Dermis blood vessel endothelial cell (primary cell): ENCODE results near the gene MMP7. TPM values are rescaled to one million over a fixed set of nuclear protein-coding genes. Genes with fewer than 3 reads are reported as not detected.

Source experiments
- DNase-seq: peaks from one replicate; pipeline ENCODE4 v3.0.0; 2010
- total RNA-seq: library from RNA; depleted of rRNA; stranded (reverse); fragments of >200 nt; gene quantifications from 2 replicates; pipeline ENCODE4 v1.2.3, GENCODE V29; 2014

The MMP7 gene
- total RNA-seq, 1 donor from 2014 or later: 9.2 TPM

DNA sequence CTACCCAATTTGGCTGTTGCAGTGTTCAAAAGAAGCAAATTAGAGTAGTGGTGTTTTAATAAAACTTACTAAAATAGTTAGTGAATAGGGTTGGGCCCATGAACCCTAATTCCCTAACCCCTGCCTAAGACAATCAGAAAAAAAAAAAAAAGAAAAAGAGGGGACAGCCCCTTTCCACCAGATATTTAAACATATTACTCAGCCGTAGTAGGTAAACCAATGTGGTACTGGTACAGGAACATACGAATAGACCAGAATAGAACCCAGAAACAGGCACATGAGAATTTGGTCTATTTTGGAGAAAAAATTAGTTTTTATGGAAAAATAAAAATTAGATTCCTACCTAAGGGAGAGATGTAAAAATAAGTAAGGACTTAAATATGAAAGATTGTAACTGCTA, 38.6 kb downstream of the MMP7 start:
- no peak for DNase-seq

GRCh38 chr11:102489186-102490145, 41.1 kb downstream of the MMP7 start:
- no peak for DNase-seq

DNA sequence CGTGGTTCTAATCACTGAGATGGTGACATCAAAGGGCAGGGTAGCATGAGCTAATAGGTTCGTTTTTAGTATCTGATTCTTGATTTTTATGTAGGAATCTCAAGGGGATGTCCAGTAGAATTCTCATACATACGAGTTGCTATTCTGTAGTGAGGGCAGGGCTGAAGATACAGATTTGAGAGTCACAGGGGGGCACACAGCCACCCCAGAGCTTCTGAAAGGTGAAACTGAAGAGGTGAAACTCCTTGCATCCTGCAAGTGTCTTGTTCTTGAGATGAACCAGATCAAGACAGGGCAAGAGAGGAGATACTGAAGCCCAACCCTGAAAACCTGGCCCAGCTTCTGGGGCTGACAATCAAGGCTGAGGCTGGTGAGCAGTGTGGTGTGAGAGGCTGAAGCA, 42.3 kb downstream of the MMP7 start:
- DNase-seq: no peak

GRCh38 chr11:102487214-102487613, 43.3 kb downstream of the MMP7 start:
- DNase-seq: no peak

DNA sequence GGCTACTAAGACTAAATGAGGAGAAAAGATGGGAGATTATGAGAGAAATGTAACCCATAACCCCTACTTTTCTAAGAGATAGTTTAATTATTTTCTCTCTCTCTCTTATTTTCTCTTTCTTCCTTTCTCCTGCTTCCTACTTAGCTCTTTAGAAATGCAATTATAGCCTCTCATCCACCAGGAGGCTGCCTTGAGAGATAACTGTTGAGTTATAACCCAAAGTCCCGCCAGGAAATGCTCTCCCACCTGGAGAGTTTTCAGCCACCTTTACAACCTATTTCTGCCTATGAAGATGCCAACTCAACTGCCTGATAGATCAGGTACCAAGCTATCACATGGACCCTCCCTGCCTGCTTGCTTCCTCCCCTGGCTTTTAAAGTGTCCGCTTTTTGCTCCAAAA, 44.0 kb downstream of the MMP7 start:
- no peak for DNase-seq

- no peak for DNase-seq
Measured at GRCh38 chr11:102485095-102485722, 45.3 kb downstream of the MMP7 start.

DNA sequence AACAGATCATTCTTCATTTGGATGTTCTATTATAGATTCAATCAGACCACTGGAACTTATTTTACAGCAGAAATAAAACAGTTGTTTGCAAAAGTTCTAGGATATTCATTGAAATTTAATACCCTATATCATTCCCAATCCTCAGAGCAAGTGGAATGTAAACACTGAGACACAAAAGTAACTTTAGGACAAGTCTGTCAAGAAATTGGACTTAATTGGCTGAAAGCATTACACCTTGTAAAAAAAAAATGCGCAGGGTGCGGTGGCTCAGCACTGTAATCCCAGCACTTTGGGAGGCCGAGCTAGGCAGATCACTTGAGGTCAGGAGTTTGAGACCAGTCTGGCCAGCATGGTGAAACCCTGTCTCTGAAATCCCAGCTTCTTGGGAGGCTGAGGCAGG, 48.1 kb downstream of the MMP7 start:
- no peak for DNase-seq

DNA sequence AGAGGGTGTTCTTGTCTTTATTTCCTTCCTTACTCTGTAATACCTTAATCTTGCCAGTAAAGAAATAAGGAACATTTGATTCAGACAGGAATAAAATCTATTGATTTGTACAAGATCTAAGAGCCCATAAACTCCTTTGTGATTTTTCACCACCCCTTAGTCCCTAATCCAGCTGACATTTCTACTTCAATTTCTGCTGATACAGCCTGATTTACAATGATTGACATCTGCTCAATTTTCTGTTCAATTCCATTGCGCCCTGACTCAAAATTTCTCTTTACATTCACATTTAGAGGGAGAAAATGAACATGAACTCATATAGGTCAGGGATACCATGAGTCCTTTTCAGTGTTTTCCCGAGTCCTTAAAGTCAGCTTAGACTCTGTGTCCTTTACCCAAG, 50.8 kb downstream of the MMP7 start:
- no peak for DNase-seq

GRCh38 chr11:102478673-102479299, 51.8 kb downstream of the MMP7 start:
- DNase-seq: no peak

DNA sequence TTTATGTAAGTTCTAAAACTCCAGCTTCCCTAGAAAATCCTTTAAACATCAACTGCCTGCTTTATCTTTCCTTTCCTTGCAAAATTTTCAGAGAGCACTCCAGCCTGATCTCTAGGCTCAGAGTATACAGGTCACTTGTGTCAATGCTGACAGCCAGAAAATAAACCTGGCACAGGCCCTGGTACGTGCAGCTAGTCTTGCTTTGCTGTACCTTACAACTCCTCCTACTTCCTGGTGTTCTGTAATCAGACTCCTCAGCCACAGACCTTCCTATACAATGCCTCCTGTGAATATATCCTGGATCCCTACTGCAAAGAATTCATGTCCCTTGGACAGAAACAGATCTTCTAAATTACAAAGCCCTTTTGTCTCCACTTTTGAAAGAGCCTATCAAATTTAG, 53.7 kb downstream of the MMP7 start:
- peak; percentile 46 for DNase-seq

- DNase-seq: no peak
Measured at GRCh38 chr11:102476069-102476468, 54.5 kb downstream of the MMP7 start.

DNA sequence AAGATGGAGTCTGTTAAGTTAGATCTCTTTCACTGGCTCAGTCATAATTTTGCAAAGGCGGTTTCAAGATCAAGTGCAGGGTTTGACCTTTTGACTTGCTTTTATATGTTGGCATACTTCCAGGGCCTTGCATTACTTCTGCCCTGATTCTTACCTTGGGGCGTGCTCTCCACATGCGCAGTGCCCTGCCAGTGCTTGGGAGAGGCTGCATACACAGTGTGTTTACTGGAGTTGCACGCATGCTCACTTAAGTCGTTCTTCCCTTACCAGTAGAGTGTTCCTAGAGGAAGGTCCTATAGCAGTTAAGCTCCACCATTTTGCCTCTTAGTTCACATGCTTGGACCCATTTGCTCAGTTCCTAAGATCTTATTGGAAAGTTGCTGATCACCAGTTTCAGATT, 57.0 kb downstream of the MMP7 start:
- DNase-seq: no peak

GRCh38 chr11:102472127-102472526, 58.4 kb downstream of the MMP7 start:
- no peak for DNase-seq

- DNase-seq: no peak
Measured at GRCh38 chr11:102471474-102471873, 59.1 kb downstream of the MMP7 start.

Other genes starting within 250 kb of the MMP7 start
- gene BIRC3, start 213.3 kb downstream of the MMP7 start, total RNA-seq: 3.6 and 8.7 TPM in 2 replicates
- gene BIRC2, start 183.5 kb downstream of the MMP7 start, total RNA-seq: 57.8 and 70.1 TPM in 2 replicates
- gene TMEM123, start 78.0 kb downstream of the MMP7 start, total RNA-seq: 195 and 245 TPM in 2 replicates
- not detected in 2 replicates for gene MMP20, start 94.6 kb upstream of the MMP7 start, total RNA-seq
- not detected in 2 replicates for gene MMP27, start 175.0 kb upstream of the MMP7 start, total RNA-seq
- not detected in 2 replicates for gene MMP8, start 194.2 kb upstream of the MMP7 start, total RNA-seq
- gene MMP10, start 249.9 kb upstream of the MMP7 start, total RNA-seq: 5.0 and 7.3 TPM in 2 replicates